Stimulated activated CD8-positive, alpha-beta memory T cell treated with anti-CD3 and anti-CD28 coated beads, Interleukin-15, amount 100 ng/mL, for 24 hours (primary cell): Measurements from ENCODE around the gene TRAF3IP3.

Experiments used
- DNase-seq: peaks from one replicate; pipeline ENCODE4 v3.0.0-alpha.2; 2020; ENCODE audit warnings: low read depth

Gene TRAF3IP3, protein sequence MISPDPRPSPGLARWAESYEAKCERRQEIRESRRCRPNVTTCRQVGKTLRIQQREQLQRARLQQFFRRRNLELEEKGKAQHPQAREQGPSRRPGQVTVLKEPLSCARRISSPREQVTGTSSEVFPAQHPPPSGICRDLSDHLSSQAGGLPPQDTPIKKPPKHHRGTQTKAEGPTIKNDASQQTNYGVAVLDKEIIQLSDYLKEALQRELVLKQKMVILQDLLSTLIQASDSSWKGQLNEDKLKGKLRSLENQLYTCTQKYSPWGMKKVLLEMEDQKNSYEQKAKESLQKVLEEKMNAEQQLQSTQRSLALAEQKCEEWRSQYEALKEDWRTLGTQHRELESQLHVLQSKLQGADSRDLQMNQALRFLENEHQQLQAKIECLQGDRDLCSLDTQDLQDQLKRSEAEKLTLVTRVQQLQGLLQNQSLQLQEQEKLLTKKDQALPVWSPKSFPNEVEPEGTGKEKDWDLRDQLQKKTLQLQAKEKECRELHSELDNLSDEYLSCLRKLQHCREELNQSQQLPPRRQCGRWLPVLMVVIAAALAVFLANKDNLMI

DNA sequence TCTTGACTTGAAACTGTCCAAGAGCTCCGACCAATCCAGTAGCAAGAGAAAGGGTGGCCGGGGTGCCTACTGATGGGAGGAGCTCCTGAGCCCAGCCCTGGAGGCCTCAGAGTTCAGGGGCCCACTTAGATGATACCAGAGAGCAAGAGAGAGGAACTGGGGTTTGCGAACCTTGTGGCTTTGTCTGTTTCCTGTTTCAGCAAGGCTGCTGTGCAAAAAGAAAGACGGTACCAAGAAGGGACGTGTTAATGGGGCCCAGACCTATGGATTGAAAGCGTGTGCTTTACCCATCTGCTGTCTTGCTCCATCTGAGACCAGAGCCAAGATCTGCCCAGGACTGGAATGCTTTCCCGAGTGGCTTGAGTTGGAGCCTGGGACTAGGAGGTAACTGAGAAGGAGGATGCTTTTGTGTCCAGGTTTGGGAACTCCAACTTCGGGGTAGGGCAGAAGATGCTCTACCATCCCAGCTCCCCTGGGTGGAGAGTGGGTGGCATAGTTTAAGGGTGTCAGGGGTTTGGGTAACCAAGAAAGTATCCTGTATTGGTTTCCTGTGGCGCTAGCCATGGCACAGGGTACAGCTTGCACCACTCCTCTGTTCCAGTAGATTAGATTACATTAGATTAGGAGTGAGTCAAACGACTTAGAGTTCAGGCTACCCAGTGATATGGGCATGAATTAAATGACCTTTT, at the start of gene TRAF3IP3:
TSS of gene TRAF3IP3 (plus strand) at position 128 of the 689 bp plus-strand sequence. CDS start 3,987 bp downstream, outside the sequence.
- no peak for DNase-seq

DNA sequence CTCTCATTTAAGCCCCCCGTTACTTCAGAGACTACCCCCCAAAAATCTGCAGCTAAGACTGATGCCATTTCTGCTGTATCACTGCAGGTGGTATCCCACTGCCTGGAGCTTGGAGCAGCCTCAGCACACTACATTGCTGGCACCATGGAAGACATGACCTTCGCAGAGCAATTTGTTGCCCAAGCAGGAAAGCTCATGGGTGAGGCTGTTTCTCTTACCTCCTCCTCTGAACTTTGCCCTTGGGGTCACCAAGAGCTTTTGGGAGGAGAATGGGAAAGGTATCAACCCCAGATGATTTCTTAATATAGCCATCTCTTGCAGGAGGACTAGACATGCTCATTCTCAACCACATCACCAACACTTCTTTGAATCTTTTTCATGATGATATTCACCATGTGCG, 49.2 kb upstream of the TRAF3IP3 start:
- no peak for DNase-seq

DNA sequence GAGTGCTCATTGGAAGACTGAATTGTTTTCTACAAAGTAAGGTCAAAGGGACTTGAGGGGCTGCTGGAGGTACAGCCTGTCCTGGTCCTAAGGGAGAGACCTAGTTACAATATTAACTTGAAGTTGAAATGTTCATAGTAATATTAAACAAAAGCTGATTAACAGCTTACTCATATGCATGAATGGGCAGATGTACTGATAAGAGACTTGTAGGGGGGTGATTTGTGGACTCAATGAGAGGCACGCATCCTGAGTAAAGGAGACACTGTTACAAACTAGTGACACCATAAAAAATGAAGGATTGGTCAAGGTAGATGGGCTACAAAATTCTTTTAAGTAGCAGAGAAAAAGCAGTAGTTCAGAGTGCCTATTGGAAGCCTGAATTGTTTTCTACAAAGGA, 48.5 kb upstream of the TRAF3IP3 start:
- DNase-seq: no peak

DNA sequence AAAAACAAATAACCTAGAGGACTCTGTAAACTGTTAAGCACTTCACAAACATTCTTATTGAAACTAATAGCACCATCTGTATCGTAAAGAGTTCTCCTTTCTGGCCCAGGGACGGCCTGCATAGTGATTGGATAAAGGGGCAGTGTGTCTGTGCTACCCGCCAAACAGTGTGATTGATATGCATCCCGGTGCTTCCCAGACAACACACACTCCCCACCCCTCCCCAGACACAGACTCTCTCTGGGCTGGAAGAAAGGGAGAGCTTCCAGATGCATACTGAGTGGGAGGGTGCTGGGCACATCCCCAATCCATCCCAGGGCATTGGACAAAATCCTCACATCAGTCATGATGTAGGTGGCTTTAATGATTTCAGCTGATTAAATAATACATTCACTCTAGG, 47.6 kb upstream of the TRAF3IP3 start:
- DNase-seq: no peak

DNA sequence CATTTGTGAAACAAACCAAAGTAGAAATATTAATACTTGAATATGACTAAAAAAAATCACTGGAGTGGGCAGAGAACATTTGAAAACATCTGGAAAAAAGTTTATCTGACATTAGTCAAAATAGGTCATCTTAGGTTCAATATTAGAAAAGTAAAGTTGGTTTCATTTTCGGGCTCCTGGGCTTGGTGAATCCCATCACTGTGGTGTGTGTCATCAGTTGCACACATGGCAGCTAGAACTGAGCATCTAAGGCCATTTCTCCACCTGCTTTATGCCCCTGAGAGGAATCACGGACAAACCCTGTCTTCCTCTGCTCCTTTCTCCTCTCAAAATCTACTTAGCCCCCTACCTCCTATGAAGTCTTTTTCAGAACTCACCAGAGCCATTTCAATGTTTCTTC, 45.8 kb upstream of the TRAF3IP3 start:
- DNase-seq: no peak

DNA sequence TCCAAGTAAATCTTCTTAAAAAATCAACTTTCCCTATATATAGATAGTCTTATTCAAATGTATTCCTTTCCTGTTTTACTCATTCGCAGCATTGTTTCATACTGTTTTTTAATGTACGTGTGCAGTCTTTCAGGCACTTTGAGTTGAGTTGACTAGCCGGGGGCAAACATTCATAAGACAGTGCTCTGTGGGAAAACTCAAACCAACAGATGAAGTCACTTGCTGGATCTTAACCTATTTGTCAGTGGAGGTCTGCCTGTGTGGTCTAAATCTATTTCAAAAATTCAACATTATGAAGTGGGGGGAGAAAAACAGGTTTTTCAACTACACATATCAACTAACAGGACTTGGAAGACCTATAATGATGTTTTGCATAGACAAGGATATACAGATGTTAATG, 45.0 kb upstream of the TRAF3IP3 start:
- no peak for DNase-seq

DNA sequence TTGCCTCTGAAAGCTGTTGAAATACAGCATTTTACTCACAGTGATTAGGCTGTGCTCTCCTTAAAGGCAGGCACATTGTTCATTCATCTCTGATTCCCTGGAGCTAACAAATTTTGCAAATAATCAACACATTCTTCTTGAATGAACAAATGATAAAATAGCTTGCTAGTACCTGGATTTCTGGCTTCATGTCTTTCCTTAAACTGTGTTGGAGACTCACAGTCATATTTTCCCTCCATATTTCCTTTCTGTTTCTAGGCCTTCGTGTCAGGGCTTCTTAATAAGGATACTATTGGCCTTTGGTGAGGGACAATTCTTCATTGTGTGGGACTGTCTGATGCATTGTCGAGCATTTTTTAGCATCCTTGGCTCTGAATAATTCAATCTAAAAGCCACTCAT, 41.5 kb upstream of the TRAF3IP3 start:
- no peak for DNase-seq

DNA sequence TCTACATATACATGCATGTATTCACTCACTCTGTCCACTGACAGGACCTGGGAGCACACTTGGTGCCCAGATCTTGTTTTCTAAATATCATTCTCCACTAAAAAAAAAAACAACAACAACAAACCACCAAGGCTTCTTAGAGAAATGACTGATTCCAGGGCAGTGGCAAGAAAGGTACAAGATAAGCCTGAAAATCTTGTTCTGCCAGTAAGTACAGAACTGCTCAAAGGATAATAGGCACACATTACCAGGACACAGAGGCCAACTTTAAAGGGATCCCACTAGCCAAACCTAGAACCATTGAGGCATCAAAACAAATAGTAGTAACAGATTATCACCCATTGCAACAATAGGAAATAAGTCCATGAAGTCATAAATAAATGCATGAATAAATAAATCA, 40.5 kb upstream of the TRAF3IP3 start:
- no peak for DNase-seq

DNA sequence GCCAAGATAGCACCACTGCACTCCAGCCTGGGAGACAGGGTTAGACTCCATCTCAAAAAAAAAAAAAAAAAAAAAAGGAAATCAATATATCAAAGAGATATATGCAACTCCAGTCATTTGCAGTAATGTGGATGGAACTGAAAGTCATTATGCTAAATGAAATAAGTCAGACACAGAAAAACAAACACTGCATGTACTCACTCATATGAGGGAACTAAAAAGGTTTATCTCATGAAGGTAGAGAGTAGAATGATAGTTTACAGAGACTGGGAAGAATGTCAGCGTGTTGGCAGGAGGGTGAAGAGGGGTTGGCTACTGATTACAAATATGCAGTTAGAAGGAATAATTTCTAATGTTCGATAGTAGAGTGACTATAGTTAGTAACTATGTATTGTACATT, 38.0 kb upstream of the TRAF3IP3 start:
- DNase-seq: no peak

DNA sequence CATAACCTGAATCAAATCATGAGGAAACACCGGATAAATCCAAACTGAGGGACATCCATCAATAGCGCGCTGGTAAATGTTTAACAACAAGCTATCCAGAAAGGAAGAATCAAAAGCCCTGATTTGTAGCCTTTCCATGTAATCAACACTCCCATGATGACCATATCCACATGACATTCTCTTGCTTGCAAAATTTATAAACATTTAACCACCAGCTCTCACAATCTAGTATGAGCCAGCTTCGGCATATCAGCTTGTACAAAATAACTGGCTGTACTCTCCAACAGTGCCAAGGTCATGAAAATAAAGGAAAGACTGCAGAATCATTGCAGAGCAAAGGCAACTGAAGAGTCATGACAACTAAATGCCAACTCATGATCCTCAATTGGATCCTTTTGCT, 35.5 kb upstream of the TRAF3IP3 start:
- DNase-seq: no peak

DNA sequence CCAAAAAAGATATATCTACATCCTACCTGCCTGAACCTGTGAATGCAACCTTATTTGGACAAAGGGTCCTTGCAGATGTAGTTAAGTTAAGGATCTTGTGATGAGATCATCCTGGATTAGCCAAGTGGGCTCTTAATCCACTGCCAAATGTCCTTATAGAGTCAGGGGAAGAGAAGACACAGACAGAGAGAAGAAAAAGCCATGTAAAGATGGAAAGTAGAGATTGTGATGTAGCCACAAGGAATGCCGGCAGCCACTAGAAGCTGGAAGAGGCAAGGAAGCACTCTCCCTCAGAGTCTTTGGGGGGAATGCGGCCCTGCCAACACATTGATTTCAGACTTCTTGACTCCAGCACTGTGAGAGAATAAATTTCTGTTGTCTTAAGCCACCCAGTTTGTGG, 35.0 kb upstream of the TRAF3IP3 start:
- no peak for DNase-seq

DNA sequence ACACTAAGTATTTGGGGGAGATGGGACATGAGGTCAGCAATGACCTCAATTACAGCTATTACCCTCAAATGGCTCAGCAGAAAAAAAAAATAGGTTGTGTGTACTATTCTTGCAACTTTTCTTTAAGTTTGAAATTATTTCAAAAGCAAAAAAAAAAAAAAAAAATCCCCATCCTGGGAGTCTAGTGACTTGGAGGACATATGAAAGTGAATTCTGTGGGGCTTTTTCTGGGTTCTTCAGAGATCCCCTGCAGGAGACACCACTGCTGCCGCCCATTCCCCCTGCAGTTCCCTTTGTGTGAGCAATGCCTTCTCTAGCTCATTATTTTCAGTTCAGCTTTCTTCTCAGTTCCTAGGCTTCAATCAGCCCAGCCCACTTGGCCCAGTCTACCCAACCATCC, 34.5 kb upstream of the TRAF3IP3 start:
- DNase-seq: no peak

DNA sequence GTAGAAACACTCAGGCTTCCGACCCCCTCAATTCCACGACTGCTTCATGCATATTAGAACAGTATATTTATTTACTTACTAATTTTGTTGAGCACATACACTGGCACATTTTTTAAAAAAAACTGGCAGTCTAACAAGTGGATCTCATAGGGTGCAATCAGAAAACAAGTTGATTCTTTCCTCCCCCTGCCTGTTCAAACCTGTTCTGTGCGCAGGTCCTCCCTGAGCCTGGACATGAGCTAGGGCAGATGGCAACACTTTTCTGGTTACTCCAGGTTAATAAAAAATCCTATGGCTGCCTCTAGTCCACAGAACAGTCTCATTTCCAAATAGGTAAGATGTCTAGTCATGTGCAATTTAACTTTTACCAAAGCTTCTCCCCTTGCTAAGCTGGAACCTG, 32.6 kb upstream of the TRAF3IP3 start:
- no peak for DNase-seq

DNA sequence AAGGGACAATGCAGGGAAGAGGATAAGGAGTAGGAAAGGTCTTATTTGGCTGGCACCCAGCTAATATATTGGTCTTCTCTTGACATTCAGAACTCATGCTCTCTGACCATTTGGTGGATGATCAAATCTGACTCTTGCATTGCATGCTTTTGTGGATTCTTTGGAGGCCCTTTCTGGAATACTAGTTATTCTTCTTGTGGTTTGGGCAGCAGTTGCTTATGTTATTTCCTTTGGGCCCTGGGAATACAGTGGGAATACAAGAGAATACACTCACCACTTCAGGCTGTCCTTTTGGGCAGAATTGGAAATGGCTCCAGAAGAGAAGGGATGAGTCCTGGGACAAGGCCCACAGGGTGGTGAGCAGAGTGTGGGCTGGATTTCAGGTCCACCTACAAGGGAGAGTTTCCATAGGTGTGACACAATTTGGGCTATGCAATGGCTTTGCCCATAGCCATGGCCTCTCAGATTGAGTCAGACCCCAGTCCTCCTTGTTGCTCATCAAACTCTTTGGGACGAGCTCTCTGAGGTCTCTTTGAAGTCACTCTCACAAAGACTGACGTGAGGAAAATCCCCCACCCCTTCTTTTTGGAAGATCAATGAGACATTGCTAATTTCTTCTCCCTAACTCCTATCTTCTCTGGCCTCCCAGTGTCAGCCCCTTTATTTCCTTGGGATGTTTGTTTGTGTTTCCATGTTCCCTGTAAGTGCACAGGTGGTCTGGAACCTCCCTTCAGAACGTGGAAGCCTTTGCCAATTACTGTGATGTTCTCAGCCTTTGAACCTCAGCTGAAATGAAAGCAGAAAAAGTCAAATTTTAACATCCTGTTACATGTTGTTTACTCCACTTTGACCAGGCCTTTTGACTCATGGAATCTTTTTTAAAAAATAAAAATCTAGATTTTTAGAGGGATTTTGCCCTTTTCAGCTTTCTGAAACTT, 31.8 kb upstream of the TRAF3IP3 start:
- DNase-seq: no peak

DNA sequence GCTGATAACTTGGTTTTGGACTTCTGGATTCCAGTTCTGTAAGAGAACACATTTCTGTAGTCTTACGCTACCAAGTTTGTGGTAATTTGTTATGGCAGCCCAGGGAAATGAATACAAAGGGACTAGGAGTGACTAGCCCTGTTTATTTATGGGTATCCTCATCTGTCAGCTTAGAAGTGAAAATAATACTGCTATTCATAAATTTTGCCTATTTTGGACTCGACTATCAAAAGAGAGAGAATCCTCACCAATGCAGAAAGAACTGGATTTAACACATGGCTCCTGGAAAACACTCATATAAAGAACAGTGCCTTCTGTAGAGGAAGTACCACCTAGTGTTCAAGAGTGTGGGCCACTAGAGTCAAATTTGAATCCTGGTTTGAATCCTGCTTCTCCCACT, 28.6 kb upstream of the TRAF3IP3 start:
- no peak for DNase-seq

DNA sequence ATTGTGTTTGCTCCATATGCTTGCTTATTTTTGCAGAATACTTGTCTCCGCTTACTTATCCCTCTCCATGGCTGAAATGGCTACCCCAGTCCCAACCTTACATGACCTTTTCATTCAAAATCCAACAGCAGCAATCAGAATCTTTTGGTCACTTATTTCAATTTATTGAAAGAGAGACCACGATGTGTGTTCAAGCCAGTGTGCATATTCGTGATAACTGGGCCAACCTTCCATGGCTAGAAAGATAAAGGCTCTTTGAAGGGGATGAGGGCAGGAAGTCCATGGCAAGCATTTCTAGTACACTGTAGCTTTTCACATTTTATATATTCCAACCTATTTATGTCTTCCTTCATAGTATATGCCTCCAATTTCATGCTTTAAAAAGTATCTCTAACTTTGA, 28.1 kb upstream of the TRAF3IP3 start:
- no peak for DNase-seq

DNA sequence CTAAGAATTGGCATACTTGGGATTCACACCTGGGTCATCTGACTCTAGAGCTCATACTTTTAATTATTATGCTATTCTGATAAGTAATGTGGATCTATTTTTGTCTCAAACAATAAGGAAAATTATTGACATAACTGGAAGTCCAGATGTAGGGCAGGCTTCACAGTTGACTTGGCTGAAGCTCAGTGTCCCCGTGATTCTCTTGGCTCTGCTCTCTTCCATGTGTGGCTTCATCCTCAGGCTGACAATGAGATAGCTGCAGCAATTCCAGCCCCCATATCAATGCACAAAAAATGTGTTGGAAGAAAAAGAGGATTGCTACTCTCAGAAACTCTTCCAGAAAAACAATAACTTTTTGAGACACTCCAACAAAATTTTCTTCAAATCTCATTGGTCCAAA, 27.4 kb upstream of the TRAF3IP3 start:
- no peak for DNase-seq

DNA sequence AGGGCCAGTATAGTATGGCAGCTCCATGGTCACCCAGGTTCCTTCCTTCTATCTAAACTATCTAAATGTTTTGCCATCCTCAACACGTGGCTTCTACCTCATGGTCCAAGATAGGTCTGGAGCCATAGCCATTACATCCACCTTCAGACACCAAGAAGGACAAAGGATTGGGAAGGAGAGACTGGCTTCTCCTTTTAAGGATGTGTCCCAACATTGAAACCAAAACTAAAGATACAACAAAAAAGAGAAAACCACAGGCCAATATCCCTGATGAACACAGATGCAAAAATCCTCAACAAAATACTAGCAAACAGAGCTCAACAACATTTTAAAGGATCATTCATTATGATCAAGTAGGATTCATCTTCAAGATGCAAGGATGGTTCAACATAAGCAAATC, 26.4 kb upstream of the TRAF3IP3 start:
- no peak for DNase-seq

DNA sequence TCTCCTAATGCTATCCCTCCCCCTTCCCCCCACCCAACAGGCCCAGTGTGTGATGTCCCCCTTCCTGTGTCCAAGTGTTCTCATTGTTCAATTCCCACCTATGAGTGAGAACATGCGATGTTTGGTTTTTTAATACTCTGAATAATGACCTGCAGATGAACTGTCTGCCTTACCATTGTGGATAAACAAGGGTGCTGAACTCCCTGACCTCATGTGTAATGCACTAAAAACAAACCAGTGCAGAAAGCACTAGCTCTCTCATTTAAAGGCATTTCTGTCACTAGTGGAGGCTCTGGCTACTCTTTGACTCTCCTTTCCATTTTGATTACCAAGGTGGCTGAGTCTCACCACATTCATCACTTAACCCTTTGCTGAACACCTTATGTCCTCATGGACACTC, 23.1 kb upstream of the TRAF3IP3 start:
- no peak for DNase-seq

DNA sequence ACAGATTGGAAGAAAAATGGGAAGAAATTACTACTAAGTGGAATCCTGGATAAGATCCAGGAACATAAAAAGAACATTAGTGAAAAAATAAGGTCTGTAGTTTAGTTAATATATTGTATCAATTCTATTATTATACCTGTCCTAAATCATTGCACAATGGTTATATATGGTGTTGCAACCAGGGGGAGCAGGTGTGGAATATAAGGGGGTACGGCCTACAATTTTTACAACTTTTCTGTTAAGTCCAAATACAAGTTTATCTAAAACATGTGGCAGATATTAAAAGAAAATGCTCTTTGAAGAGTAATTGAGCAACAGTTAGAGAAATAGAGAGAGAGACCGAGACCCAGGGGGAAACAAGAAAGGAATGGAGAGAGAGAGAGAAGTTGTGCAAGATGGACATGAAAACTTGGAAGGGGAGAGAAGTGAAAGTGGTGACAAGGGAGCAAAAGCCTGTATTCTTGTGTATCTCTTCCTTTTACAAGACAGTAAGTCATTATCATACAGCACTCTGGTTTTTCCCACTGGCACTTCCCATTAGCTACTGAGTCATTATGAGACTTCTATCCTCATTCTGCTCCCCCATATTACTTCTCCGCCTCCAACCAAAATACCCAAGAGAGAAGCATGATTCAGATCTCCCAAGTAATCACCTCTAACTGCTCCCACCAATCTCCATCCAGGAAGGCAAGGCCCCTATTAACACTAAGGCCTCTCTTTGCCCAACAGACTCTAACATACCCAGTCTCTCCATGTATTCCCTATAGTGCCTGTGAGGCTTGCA, 22.3 kb upstream of the TRAF3IP3 start:
- DNase-seq: no peak

DNA sequence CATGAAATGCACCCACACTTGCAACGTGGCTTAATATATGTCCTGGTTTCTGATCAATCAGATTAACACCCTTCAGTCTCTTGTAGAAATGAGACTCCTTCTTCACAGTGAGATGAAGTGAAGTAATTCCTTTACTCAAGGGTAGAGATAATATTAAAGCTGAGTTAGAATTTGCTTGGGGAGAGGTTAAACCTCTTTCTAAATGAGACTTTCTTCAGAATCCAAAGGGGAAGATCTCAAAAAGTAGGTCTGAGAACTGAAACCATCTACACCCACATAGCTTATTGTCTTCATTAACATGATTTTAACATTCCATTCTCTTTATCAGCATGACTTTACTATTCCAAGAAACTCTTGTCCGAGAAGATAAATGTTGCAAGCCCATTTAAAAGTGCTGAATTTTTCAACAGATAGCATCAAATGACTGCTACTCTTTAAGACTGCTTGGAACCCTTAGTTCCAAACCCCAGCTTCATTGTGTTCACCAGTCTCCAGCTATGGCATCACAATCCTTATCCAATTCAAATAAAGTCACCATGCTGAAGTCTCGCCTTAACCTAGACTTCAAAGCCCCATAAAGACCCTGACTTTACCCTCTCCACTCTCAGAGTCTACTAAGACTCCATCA, 19.2 kb upstream of the TRAF3IP3 start:
- DNase-seq: no peak
